IPS-18c (cell line): ENCODE measurements around the gene HOXB3.
A peak's percentile ranks its signal among the peaks of the same experiment; 100 is the strongest.

ENCODE experiments used
- H3K4me3 ChIP-seq: 2 replicates; pipeline ENCODE4 v1.7.0; 2013; ENCODE audit warnings: low read depth, mild to moderate bottlenecking, low read length, moderate library complexity; ENCODE audit not compliant: insufficient read depth
- H3K9me3 ChIP-seq: one replicate; pipeline ENCODE4 v1.6.1; 2013; ENCODE audit warnings: mild to moderate bottlenecking, low read length, moderate library complexity; ENCODE audit not compliant: control insufficient read depth, insufficient read depth

The HOXB3 gene

DNA sequence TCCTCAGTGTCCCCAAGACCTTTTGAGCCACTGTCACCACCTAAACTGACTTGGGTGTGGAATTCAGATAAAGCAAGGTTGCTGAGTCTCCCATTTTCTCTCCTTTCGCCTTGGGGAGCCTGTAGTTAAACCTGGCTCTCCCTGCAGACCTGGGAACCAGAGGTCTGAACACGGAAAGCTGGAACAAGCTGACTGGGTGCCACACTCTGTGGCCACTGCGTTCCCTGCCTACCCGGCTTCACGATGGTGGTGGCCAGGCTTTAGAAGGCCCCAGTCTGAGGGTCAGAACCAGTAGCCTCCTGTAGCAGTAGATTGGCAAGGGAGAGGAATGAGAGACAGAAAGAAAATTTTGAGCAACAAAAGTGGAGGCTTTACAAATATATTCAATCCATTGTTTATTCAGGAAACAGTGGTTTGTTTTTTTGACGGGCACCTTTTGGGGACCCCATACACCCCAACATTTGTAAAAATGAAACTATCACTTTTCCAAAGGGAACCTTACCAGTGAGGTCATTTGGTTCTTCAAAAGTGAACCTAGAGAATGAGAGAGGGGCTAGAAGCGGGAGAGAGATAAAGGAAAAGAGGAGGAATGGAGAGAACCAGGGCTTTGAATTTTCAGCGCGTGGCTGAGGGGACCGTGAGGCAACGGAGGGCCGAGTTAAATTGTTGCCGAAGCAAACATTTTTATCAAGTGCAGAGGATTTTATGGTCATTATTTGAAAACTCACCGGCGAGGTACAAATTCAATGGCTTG lies 26.9 kb upstream of the HOXB3 start:
- Histone ChIP-seq H3K9me3 (peaks cover 3% of the 10 kb centered on the region), H3K4me3 (no peak overlapping the region)

DNA sequence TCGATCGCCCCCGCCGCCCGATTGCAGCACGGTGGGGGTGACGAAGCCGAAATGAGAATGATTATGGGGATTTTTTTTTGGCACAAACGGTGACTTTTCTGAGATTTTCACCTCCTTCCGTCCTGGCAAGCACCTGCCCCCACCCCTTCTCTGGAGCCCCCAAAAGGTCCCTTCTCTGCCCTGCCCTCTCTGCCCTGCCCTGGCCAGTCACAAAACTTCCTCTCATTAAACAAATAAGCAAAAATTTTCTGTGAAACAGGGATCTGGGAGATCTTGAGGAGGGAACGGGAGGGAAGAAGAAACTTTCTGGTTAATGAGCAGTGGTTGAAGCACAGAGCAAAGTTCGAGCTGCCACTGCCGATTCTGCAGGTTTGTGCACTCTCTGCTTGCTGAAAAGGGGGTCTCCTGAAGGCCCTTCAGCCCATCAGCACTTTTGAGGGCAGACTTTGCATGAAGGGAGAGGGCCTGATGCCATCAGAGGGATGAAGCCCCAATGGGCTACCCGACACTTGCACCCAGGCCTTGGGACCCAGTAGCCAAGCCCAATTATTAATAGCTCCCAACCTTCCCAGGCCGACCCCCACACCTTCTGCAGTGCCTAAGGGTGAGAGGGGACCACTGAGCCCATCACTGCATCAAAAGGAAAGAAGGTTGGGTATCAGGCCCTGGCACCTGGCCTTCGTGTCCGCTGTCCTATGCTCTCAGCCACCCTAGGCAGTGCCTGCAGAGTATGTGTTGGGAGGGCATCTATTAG lies 26.1 kb upstream of the HOXB3 start:
- H3K9me3 ChIP-seq: no peaks in the 10 kb centered on the region
- no peak overlapping the region for H3K4me3 ChIP-seq

DNA sequence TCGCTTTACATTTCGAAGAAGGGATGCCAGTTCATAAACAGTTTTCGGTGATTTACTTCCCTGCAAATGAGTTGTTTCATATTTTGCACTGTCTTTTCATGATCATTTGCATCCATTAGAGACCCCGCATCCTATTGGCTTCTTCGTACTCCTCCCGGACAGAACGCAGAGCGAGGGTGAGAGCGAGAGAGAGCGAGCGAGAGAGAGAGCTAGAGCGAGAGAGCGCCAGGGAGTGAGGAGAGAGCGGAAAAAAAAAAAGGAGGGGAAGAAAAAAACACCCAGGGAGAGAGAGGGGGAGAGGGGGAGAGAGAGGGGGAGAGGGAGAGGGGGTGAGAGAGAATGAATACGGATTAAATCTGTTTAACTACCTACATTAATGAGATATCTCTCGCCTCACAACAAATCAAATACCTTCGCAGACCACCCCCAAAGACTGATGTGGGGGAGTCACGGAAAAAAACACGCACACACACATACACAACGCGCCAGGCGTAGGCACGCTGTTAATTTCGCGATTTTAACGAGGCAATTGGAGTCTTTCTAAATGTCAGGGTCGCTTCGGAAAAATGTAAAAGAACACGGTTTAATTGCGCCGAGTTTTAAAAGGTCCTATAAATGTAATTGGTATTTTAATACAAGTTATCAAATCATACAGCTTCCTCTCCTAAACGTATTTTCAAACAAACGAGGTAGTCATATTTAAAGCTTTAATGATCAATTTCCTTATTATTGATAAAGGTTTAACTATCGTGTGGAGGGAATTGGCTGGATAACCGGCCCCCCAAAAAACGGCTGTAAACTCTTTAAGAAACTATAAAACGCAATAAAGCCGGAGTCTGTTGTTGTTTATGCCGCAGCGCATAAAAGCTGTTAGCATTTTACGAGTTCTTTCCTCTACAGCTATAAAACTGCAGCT lies 25.3 kb upstream of the HOXB3 start, which contains the start of gene HOXB8:
HOXB8 (minus strand) TSS at position 246 of the 916 bp plus-strand sequence. CDS start 588 bp downstream, outside the sequence.
- Histone ChIP-seq H3K9me3 (no peaks in the 10 kb centered on the region), H3K4me3 (no peak within 1 kb of the TSS)

DNA sequence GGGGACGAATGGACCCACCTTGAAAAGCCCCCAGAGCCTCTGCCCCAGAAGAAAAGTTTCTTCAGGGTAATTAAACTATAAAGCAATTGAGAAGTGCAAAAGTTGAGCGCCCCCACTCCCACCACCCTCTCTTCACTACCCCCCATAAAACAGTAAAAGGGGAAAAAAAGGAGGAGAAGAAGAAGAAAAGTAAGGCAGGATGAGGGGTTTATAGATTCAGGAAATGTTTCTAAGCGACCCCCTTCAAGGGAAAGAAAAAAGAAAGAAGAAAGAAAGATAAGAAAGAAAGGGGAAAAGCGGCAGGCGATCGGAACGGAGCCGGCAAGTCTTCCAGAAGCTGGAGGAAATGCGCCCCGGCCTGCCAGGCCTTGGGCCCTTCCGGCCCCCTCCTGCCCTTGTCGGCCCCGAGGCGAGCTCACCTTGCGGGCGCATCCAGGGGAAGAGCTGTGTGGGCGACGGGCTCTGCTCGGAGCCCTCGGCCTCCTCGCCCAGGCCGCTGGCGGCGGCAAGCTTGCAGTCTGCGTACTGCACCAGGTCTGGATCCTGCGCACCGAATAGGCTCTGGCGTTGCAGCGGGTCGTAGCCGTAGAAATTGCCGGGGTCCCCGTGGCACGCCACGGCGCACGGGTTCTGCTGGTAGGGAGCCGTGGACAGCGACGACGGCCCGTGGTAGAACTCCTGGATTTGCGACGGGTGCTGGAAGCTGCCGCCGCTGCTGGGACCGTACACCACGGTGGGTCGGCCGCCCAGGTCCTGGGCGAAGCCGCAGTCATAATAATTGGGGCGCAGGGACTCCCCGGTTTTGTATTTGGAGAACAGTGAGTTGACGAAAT lies 24.0 kb upstream of the HOXB3 start:
- Histone ChIP-seq H3K9me3 (no peaks in the 10 kb centered on the region), H3K4me3 (no peak overlapping the region)

DNA sequence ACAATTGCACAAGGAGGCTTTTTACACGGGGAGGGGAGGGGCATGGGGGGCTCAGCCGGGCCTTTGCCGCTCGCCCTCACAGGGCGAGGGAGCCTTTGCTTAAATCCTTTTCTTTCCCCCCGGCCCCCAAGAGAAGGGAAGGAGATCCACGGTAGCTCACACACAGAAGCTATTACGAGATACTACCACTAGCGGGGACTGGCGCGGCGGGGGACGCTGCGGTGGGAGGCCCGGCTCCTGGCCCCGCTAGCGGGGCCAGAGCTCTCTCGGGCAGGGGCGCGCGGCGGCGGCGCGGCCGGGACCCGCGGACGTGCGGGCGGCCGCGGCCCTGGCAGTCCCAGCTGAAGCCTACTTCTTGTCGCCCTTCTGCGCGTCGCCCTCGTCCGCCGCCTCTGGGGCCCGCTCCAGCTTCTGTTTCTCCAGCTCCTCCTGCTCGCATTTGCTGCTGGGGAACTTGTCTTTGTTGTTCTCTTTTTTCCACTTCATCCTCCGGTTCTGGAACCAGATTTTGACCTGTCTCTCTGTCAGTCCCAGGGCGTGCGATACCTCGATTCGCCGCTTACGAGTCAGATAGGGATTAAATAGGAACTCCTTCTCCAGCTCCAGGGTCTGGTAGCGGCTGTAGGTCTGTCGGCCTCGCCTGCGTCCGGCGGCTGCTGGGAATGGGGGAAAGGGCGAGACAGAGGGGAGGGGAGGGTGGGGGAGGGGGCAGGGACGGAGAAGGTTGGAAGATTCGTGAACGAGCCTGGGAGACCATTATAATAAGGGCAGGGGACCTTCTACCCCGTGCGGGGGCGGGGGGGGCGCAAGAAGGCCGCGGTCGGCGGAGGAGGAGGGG lies 23.0 kb upstream of the HOXB3 start:
- Histone ChIP-seq H3K4me3 (no peak overlapping the region), H3K9me3 (peaks cover 2% of the 10 kb centered on the region)

DNA sequence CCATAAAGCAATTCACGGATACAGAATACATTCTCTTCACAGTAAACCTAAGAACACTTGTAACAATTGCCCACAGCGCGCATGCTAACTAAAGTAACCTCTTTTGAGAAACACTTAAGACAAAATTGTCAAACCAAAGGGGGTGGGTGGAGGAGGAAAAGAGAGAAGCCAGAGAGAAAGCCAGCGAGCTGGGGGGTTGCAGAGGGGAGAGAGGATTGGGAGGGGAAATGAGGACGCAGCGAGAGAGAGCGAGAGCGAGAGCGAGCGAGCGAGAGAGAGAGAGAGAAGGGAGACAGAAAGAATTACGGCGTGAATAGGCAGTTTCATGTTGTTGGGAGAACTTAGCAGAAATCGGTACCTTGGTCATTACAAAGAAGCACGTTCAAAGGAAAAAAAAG lies 22.4 kb upstream of the HOXB3 start:
- Histone ChIP-seq H3K9me3 (peaks cover 2% of the 10 kb centered on the region), H3K4me3 (no peak overlapping the region)

DNA sequence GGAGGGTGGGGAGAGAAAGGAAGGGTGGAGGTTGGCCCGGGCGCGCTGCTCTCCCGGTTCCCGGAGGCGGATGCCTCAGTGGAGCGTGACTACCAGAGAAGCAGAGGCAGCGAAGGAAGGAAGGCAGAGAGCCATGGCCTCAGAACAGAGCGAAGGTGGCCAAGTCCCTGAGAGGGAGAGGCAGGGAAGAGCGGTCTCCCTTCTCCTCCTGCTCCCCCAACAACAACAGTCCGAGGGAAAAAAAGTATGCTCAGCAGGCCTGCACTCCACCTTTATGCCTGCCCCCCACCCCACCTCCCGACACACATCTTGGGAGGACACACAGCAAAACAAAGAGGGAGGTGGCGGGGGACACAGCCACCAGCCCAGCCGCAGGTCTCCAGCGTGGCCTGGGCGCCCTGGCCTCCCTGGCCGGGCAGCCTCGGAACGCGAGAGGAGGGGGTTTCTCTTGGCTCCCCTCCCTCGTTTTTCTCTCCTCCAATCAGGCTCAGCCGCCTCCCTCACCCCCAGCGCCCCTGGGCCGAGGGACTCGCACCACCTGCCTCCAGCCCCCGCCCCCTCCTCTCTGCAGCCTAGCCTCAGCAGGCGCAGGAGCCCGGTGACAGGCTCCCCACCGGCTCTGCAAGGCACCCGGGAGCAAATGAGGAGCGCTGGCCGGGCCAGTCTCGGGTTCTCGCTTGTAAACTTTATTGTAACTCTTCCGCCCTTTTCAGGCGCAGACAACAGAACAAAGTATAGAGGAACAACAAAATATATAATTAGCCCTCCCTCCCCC lies 21.8 kb upstream of the HOXB3 start:
- H3K4me3 ChIP-seq: no peak overlapping the region

DNA sequence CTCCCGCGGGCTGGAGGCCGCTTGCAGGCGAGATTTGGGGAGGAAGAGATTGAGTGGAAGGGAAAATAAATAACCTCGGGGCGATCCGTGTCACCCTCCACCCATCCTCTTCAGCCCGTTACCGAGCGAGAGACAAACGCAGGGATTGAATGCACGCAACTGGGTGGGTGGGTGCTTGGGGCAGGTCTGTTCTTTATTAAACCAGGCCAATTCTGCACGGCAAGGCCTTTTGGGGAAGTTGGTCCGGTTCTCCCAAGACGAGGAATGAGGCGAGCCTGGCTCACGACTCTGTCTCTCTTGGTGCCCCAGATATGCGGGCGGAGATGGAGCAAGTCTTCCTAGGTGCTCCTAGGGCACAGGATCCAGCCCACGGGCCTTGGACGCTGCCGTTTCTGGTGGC lies 21.2 kb upstream of the HOXB3 start:
- Histone ChIP-seq H3K9me3 (peaks cover 2% of the 10 kb centered on the region), H3K4me3 (no peak overlapping the region)

More for the DNA sequence above, 21.8 kb upstream of the HOXB3 start:
- peaks cover 2% of the 10 kb centered on the region for H3K9me3 ChIP-seq

DNA sequence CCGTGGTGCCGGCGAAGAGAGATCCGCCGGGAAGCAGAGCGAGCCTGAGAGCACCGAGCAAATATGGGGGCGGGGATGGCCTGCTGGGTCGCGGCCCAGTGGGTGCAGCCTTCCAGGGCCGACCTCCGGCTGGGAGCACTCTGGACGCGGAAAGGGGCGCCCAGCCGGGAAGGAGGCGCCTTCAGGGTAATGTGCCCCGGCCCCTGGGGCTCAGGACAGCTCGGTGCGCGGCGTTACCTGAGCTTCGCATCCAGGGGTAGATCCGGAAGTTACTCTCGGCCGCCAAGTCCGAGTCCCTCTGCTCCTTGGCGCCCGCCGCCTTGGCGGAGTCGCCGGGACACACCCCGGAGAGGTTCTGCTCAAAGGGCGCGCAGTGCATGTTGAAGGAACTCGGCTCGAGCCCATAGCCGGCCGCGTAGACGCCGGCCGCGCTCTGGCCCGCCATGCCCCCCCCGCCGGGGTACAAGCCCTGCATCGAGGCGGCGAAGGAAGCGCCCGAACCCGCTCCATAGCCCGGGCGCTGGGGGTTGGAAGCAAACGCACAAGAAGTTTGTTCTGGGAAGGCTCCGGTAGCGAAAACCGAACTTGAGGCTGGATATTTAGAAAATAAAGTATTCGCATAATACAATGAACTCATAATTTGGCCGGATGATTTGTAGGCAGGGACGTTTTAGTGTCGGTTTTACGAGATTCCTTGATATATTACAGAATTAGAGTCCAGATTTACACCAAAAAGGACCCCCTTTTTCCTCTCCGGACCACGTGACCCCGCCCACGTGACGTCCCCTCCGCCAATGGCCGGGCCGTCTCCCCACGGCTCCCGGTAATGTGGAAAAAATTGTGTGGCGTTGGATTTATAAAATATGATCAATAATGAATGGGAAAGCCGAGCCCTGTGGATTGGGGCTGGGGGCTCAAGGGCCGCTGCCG lies 20.5 kb upstream of the HOXB3 start, which contains the start of gene HOXB7:
HOXB7 (minus strand) TSS at position 736 of the 930 bp plus-strand sequence; CDS start at position 637, 99 bp downstream.
- peak within 1 kb of the TSS; percentile 24 for H3K4me3 ChIP-seq

DNA sequence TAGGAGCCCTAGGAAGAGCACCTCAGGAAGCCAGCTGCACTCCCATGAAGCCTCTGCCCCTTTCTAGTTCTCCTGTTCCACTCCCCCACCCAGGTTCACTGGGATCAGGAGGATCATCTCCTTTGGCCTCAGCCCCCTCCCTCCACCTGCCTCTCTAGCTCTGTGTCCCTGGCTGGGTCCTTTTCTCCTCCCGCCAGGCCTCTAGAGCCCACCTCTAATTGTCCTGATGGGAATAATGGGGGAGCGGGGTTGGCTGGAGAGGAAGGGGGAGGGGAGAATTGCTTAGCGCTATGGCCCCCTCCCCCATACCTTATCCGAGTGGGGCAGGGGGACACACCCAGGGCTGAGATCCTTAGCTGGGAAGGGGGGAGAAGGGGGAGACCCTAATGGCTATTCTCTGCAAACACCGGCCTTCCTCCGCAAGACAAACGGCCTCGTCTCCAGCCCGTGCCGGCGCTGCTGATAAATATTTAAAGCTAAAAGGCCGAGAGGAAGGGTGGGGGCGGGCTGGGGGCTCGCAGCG lies 19.8 kb upstream of the HOXB3 start:
- Histone ChIP-seq H3K9me3 (peaks cover 2% of the 10 kb centered on the region), H3K4me3 (peak overlapping the region; percentile 24; the same call in 1 of the 2 replicates)

More for the DNA sequence above, 20.5 kb upstream of the HOXB3 start, which contains the start of gene HOXB7:
- H3K9me3 ChIP-seq: peaks cover 2% of the 10 kb centered on the region

DNA sequence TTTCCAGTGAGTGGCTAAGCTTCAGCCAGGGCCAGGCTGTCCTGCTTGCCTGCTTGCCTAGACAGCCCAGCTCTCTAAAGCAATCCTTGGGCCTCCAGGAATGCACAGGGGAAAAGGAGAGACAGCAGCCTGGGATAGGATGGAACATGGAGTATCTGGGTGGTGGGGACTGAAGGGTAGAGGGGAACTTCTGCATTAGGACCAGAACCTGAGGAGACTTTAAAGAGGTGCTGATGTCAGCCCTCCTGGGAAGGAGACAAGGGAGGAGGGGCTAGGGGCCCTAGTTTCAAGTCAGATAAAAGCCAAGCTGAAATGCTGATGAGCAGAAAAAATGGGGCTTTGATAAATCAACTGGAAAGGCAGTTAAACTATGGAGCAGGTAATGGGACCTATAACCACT lies 19.0 kb upstream of the HOXB3 start:
- H3K4me3 ChIP-seq: no peak overlapping the region
- peaks cover 2% of the 10 kb centered on the region for H3K9me3 ChIP-seq

DNA sequence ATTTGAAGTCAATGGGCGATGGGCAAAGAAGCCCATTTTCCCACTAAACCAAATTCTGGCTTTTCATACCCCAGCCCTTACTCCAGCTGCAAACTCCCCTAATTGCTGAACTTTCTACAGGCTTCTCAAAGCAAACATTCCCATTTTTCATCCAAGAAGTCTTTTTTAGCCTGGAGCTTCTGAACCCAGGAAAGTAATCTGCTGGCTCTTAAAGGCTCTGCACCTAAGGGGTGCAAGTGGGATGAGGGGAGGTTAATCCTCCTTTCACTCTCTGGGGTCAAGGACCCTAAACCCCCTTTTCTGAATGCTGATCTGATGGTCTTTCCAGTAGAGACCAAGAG lies 18.4 kb upstream of the HOXB3 start:
- H3K4me3 ChIP-seq: no peak overlapping the region
- peaks cover 2% of the 10 kb centered on the region for H3K9me3 ChIP-seq

DNA sequence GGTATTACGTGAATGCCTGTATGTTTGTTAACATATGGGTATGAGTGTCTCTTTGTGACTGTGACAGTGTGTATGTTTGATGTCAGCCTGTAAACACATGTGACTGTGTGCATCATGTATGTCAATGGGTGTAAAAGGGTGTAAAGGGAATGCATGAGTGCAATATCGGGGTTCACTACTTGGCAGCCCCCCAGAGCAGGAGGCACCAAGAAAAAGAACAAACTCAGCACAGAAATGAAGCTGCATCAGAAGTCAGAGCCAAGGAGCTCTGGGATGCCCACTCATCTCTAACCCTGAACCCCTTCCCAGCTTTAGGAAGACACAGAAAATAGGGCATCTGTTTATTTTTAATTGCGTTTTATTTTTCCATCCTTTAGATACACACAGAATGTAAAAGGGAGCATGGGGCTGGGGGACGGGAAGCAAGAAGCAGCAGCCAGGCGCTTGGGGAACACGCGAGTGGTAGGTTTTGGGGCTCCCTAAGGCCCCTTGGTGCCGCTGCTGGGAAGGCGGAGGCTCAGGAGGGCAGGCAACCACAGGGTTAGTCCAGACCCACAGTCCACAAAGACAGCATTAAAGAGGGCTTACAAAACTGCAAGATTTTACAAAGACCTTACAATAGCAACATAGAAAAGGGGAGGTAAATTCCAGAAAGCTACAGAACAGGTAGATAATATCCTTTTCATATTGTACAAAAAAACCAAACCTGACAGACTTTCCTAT lies 17.0 kb upstream of the HOXB3 start:
- Histone ChIP-seq H3K9me3 (peaks cover 2% of the 10 kb centered on the region), H3K4me3 (no peak overlapping the region)
